GM18873 (cell line): ENCODE data around the gene CCNA2.

Source experiments
- ATAC-seq: cut with Tn5 transposase; IDR thresholded peaks from one replicate; pipeline ENCODE4 v1.9.1; 2021; ENCODE audit warnings: mild to moderate bottlenecking, moderate library complexity, moderate number of reproducible peaks; ENCODE audit not compliant: unreplicated experiment, low FRiP score

CCNA2 gene

DNA sequence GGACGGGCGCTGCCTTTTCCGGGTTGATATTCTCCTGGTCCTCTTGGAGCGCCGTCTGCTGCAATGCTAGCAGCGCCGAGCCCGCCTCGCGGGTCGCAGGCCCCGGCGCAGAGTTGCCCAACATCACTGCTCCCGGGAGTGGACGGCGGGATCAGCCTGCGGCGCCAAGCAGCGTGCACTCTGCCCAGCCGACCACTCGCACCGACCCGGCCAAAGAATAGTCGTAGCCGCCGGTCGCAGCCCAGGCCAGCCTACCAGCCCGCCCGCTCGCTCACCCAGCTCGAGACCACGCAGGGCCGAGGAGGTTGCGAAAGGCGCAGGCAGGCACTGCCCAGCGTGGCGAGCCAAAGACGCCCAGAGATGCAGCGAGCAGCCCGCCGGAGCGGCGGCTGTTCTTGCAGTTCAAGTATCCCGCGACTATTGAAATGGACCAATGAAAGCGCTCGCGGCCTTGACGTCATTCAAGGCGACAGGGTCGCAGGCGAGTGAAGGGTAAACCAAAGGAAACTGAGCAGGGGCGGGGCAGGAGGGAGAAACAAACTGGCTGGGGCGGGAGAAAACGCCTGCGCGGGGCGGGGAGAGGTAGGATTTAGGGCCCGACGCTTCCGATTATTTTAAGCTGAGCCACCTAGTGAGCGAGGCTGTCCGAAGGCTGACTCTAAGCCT, at the start of gene CCNA2:
TSS of gene CCNA2 (minus strand) at position 379 of the 666 bp plus-strand sequence. CDS start at position 124, 255 bp downstream.
- peak; percentile 93 for ATAC-seq

DNA sequence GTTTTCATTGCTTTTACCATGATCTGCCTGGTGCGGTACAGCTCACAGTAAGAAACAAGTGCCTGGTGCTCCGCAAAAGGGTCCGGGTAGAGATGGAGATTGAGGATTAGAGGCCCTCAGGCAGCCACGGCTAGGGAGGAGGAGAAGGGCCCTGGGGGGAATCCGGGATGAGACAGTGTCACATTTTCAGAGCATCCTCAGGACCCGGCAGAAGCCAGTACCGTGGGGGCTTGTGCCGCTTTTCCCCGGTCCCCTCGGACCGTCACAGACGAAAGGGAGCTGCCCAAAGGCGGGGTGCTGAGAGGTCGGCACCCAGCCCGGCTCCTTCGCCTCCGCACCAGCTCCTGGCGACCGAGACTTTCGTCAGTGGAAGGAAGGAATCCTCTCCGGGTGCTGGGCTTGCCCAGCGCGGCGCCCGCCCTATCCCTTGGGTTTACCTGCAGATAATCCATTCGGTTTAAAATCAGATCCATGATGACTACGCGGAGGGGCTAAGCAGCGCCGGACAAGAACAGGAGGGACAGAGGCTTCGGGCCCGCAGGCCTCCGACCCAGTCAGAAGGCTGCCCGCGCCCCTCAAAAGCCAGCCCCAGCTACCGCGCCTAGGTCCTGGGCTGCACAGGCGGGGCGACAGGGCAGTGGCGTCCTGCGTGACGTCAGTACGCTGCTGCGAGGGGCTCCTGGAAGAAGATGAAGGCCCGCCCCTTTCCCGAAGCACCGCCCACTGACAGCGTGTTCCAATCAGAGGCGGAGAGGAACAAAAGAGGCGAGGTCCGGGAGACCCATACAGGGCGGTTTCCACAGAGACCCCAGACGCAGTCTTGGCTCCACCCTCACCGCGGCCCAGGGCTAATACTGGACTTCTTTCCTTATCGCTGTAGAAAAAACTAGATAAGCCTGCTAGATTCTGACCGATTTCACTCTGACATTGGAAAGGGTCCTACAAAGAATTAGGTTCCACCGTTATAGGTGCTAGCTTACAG, 46.4 kb upstream of the CCNA2 start, which contains the start of gene BBS7:
TSS of gene BBS7 (minus strand) at position 634 of the 982 bp plus-strand sequence. CDS start at position 473, 161 bp downstream.
- ATAC-seq, result peak; percentile 99

- ATAC-seq, result no peak
Measured at GRCh38 chr4:121863799-121864198, 40.1 kb upstream of the CCNA2 start.

DNA sequence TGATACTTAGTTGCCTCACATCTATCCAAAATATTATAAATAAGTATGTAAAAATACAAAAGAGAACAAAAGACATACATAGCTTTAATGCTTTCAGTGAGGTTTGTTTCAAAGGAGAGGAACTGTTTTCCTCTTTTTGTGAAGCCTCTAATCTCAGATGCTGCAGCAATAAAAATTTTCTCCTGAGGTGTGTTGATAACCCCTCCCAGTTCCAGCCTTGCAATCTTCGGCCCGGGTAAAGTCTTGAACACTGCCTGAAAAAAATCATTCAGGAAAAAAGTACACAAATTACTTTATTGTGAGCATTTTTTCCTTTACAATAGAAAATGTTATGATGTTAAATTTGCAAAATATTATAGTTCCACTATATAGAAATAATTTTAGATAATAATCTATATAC, 37.7 kb upstream of the CCNA2 start:
- no peak for ATAC-seq

GRCh38 chr4:121860121-121860520, 36.4 kb upstream of the CCNA2 start:
- no peak for ATAC-seq

GRCh38 chr4:121851354-121851753, 27.7 kb upstream of the CCNA2 start:
- ATAC-seq, result no peak

- no peak for ATAC-seq
Measured at GRCh38 chr4:121846662-121847061, 23.0 kb upstream of the CCNA2 start.

- ATAC-seq, result no peak
Measured at GRCh38 chr4:121842862-121843261, 19.2 kb upstream of the CCNA2 start.

DNA sequence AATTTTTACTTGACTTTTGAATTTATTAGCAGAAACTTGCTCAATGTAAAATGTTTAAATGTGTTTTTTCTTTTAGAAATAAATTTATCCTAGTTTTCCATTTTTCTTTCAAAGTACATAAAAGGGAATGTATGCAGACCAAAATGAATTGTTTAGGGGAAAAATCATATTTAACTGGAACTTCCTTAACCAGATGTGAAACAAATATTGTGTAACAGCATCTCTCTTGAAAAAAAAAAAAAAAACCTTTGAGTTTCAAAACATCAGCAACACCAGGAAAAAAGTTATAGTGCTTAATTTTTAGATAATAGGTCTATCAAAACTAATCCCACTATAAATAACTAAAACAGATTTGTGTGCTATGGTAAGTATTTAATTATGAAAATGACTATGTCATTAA, 14.5 kb upstream of the CCNA2 start:
- ATAC-seq, result no peak

- no peak for ATAC-seq
Measured at GRCh38 chr4:121829511-121829910, 5.8 kb upstream of the CCNA2 start.

DNA sequence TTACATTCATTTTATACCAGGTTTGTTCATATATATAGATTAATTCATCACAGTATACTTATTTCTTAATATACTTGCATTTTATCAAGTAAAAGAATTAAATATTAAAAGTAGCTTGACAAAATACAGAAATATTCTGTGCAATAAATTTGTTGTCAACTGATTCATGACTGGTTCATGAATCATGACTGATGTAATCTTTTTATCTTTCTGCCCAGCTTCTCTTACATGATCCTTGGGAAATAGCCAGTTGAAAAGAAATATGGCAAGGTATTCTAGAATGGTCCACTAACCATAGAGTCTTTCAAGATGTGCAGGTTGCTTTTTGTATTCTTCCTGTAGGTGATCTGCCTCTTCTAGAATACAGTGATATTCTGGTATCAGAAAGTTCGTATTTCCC, 4.2 kb upstream of the CCNA2 start:
- ATAC-seq, result no peak

DNA sequence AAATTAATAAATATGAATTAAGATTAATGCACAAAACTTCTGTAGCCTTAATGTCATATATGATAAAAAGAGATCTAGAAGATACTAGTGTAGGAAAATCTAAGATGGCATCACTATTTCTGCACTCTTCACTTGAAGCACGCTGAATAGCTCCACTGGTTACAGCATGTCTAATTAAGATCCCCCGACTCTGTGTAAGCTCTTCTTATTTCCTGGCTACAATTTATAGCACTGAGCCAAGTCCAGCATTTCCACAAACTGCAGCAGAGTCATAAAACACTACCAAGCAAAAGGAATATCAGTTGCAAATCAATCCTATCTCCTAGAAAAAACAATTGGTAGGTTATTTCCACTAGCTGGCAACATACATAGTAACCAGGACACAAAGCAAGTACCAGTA, 1.3 kb upstream of the CCNA2 start:
- no peak for ATAC-seq

- no peak for ATAC-seq
Measured at GRCh38 chr4:121824171-121824527, 466 bp upstream of the CCNA2 start.

DNA sequence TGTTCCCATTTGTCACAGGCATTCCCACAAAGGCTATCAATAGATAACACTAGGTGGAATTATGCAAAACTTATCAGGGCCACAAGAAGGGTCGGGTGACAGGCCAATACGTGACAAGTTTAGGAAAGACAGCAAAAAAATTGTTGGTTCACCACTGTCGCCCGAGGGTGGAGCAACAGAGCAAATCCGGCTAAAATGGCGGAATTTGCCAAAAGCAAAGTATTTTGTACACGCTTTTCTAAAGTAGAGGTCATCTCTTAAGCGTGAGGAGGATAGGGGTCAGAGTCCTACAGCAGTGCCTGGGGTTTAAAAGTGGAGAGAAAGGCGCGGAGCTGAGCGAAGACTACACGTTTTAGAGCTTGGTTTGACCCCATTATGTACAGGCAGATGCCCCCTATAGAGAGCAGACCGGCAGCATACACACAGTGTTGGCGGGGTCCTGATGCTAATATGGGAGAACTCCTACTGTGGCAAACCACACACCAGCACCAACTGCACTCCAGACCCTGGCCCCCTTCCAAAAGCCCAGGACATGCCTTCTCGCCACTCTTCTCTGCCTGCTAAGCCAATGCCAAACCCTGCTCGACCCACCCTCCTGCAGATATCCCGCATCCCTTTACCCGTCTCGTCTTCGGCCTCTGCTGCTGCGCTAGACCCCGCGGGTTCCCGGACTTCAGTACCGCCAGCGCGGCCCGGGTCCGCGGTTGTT, 733 bp downstream of the CCNA2 start:
- ATAC-seq, result peak; percentile 42

- no peak for ATAC-seq
Measured at GRCh38 chr4:121822047-121822446, 1.6 kb downstream of the CCNA2 start.

- no peak for ATAC-seq
Measured at GRCh38 chr4:121819216-121819965, 4.3 kb downstream of the CCNA2 start.

- ATAC-seq, result no peak
Measured at GRCh38 chr4:121818215-121818614, 5.5 kb downstream of the CCNA2 start.

GRCh38 chr4:121817701-121818100, 6.0 kb downstream of the CCNA2 start:
- ATAC-seq, result no peak

GRCh38 chr4:121817006-121817405, 6.7 kb downstream of the CCNA2 start:
- ATAC-seq, result no peak

DNA sequence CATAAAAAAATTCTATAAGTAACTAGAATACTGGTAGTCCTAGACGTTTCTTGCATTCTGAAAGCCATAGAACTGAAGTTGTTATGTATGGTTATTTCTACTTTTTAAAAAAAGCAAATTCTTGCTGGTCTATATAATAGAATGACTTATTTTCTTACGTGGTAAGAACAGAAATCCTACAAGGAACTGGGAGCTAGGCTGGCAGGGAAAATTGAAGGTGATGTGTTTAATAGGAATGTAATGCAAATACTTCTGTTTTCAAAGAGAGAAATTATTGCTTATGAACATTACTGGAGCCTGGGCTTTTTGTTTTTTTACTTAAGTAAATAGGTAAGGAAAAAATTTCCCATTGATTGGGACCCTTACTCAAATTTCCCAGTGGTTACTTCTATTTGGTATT, 8.9 kb downstream of the CCNA2 start:
- ATAC-seq, result no peak
